COR-L47 (cell line): ENCODE results near the gene ZNF385B.

Source experiments
- DNase-seq: peaks from one replicate; lab custom pipeline; 2025; lab: John Stamatoyannopoulos, UW

ZNF385B gene

GRCh38 chr2:179855673-179856072 is 5.7 kb downstream of the ZNF385B start:
- DNase-seq, result no peak

GRCh38 chr2:179854891-179855290 is 6.5 kb downstream of the ZNF385B start:
- DNase-seq, result no peak

GRCh38 chr2:179853108-179853507 is 8.3 kb downstream of the ZNF385B start:
- no peak for DNase-seq

GRCh38 chr2:179850188-179850587 is 11.2 kb downstream of the ZNF385B start:
- no peak for DNase-seq

GRCh38 chr2:179849719-179850118 is 11.7 kb downstream of the ZNF385B start:
- DNase-seq, result no peak

- DNase-seq, result no peak
These were observed 17.9 kb downstream of the ZNF385B start for GRCh38 chr2:179843541-179843940.

GRCh38 chr2:179842498-179843153 is 18.8 kb downstream of the ZNF385B start:
- peak; percentile 55 for DNase-seq

GRCh38 chr2:179840840-179841239 is 20.6 kb downstream of the ZNF385B start:
- DNase-seq, result no peak

- DNase-seq, result no peak
These were observed 24.0 kb downstream of the ZNF385B start for GRCh38 chr2:179837408-179837807.

- DNase-seq, result no peak
These were observed 31.2 kb downstream of the ZNF385B start for GRCh38 chr2:179830043-179830787.

GRCh38 chr2:179826297-179826696 is 35.1 kb downstream of the ZNF385B start:
- no peak for DNase-seq

GRCh38 chr2:179825494-179825893 is 35.9 kb downstream of the ZNF385B start:
- no peak for DNase-seq

GRCh38 chr2:179824961-179825360 is 36.5 kb downstream of the ZNF385B start:
- DNase-seq, result no peak

- DNase-seq, result no peak
These were observed 38.9 kb downstream of the ZNF385B start for GRCh38 chr2:179822540-179822939.

- no peak for DNase-seq
These were observed 42.9 kb downstream of the ZNF385B start for GRCh38 chr2:179818546-179818945.

- no peak for DNase-seq
These were observed 44.1 kb downstream of the ZNF385B start for GRCh38 chr2:179817181-179817841.

- no peak for DNase-seq
These were observed 47.4 kb downstream of the ZNF385B start for GRCh38 chr2:179814050-179814449.

GRCh38 chr2:179812501-179812900 is 48.9 kb downstream of the ZNF385B start:
- DNase-seq, result no peak

GRCh38 chr2:179811042-179811441 is 50.4 kb downstream of the ZNF385B start:
- no peak for DNase-seq

GRCh38 chr2:179809606-179810005 is 51.8 kb downstream of the ZNF385B start:
- DNase-seq, result no peak

GRCh38 chr2:179805001-179805400 is 56.4 kb downstream of the ZNF385B start:
- DNase-seq, result no peak

GRCh38 chr2:179804206-179804605 is 57.2 kb downstream of the ZNF385B start:
- DNase-seq, result no peak
